Measurements from ENCODE around the gene ZNF385B.

DNA sequence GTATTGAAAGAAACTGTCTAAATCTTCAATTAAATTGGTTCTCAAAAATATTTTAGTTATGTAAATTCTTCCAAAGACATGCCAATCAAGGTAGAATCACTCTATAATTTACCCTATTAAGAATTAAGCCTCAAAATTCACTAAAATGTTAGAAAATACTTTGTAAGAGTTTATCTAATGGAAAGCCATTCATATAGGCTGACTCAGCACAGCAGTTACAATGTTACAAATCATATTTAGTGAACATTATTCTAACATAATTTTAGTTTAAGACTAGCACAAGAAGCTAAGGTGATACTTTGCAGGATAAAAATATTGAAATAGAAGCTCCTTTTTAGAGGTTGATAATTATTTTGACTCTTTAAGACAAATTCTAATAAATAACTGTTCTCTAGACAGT, 137.0 kb downstream of the ZNF385B start:
- TF ChIP-seq, protein P1, sequence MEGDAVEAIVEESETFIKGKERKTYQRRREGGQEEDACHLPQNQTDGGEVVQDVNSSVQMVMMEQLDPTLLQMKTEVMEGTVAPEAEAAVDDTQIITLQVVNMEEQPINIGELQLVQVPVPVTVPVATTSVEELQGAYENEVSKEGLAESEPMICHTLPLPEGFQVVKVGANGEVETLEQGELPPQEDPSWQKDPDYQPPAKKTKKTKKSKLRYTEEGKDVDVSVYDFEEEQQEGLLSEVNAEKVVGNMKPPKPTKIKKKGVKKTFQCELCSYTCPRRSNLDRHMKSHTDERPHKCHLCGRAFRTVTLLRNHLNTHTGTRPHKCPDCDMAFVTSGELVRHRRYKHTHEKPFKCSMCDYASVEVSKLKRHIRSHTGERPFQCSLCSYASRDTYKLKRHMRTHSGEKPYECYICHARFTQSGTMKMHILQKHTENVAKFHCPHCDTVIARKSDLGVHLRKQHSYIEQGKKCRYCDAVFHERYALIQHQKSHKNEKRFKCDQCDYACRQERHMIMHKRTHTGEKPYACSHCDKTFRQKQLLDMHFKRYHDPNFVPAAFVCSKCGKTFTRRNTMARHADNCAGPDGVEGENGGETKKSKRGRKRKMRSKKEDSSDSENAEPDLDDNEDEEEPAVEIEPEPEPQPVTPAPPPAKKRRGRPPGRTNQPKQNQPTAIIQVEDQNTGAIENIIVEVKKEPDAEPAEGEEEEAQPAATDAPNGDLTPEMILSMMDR (IDR thresholded peaks at IDR 0.05) = no peak
- TF ChIP-seq POLR2A (IDR thresholded peaks at IDR 0.05) = no peak

Data from body of pancreas (tissue), 4 donors.